Endodermal cell (in vitro differentiated cells): ENCODE results near the gene HIGD1B. TPM values are rescaled to one million over a fixed set of nuclear protein-coding genes. Genes with fewer than 3 reads are reported as not detected.

ENCODE experiments used
- DNase-seq: peaks from one replicate; pipeline ENCODE4 v3.0.0-alpha.2; 2017
- H3K27ac ChIP-seq: 2 replicates; pipeline ENCODE4 v1.5.1; 2013; ENCODE audit warnings: mild to moderate bottlenecking, low read depth, low read length, moderate library complexity
- H3K27me3 ChIP-seq: 2 replicates; pipeline ENCODE4 v1.6.1; 2013; ENCODE audit warnings: mild to moderate bottlenecking, low read length, moderate library complexity; ENCODE audit not compliant: insufficient read depth, control insufficient read depth, poor library complexity, severe bottlenecking
- H3K36me3 ChIP-seq: 2 replicates; pipeline ENCODE4 v1.7.0; 2013; ENCODE audit warnings: mild to moderate bottlenecking, low read length, moderate library complexity; ENCODE audit not compliant: control insufficient read depth, insufficient read depth
- H3K4me1 ChIP-seq: one replicate; pipeline ENCODE4 v1.7.0; 2013; ENCODE audit warnings: low read length; ENCODE audit not compliant: control insufficient read depth, insufficient read depth
- H3K4me3 ChIP-seq: 2 replicates; pipeline ENCODE4 v1.5.1; 2013; ENCODE audit warnings: mild to moderate bottlenecking, low read length, moderate library complexity
- H3K9ac ChIP-seq: 2 replicates; pipeline ENCODE4 v1.6.1; 2013; ENCODE audit warnings: mild to moderate bottlenecking, low read length, moderate library complexity; ENCODE audit not compliant: poor library complexity, severe bottlenecking; ENCODE audit errors: extremely low read depth
- H3K9me3 ChIP-seq: 2 replicates; pipeline ENCODE4 v1.6.1; 2013; ENCODE audit warnings: mild to moderate bottlenecking, low read length, moderate library complexity; ENCODE audit not compliant: control insufficient read depth
- H3K27ac Mint-ChIP-seq: 2 replicates; pipeline ENCODE4 v1.8.0; 2020; ENCODE audit warnings: mixed read lengths
- H3K27me3 Mint-ChIP-seq: 2 replicates; pipeline ENCODE4 v1.8.0; 2021; ENCODE audit warnings: mild to moderate bottlenecking, mixed read lengths; ENCODE audit not compliant: insufficient read depth
- H3K36me3 Mint-ChIP-seq: 2 replicates; pipeline ENCODE4 v1.8.0; 2020; ENCODE audit warnings: low read depth, mixed read lengths
- H3K4me1 Mint-ChIP-seq: 2 replicates; pipeline ENCODE4 v1.8.0; 2020; ENCODE audit warnings: mixed read lengths
- H3K4me3 Mint-ChIP-seq: 2 replicates; pipeline ENCODE4 v1.8.0; 2020; ENCODE audit warnings: mild to moderate bottlenecking, moderate library complexity, mixed read lengths
- H3K9me3 Mint-ChIP-seq: 2 replicates; pipeline ENCODE4 v1.8.0; 2020; ENCODE audit warnings: mild to moderate bottlenecking, mixed read lengths
- WGBS, 2 experiments: methylation state at CpG; one replicate each; pipeline versions ENCODE4 v1.1.5 to v1.1.7; 2013; ENCODE audit warnings: missing lambda C conversion rate in 2 of 2, mixed read lengths in 1 of 2; ENCODE audit not compliant: insufficient coverage in 1 of 2, insufficient read length in 1 of 2; 5-methylcytosine and 5-hydroxymethylcytosine counted together
- total RNA-seq, 2 donors: library from RNA; stranded (reverse); fragmentation: NEBNext Ultra II Directional in 1 of 2; extraction: Animal tissue kit (Norgen Biotek cat#: 25700) in 1 of 2; gene quantifications; 2 replicates in 1 of 2; 3 replicates in 1 of 2; pipeline ENCODE4 v1.2.1, GENCODE V29; 2021
- TF ChIP-seq, protein P1 (sequence below): fragments of 200-600 bp; sonication (generic); conservative IDR thresholded peaks from 2 replicates; pipeline ENCODE4 v1.5.0; 2021; ENCODE audit warnings: antibody characterized with exemption, mild to moderate bottlenecking

The HIGD1B gene
- total RNA-seq, 2 donors from 2014 or later: not detected

DNA sequence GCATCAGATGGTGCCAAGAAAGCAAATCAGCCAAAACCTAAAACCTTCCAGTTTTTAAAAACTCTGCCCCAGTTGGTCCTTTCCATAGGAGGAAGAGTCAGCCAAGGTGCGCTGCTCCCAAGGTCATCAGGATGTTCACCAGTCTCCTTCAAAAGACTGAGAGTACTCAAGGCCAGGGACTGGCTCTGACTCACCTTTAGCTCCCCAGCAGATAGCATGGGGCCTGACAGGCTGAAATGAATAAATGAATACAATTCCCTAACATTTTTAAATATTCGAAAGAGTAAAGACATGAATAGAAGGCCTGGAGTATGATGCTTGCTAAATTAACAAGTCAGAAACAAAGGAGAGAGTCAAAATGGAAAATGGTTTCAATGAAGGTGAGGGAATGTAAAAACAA is 32.4 kb downstream of the HIGD1B start:
- Mint-ChIP-seq H3K36me3 (peaks cover 72% of the 10 kb centered on the region), H3K4me1 (no peaks in the 10 kb centered on the region)
- peaks cover 92% of the 10 kb centered on the region for H3K36me3 ChIP-seq

DNA sequence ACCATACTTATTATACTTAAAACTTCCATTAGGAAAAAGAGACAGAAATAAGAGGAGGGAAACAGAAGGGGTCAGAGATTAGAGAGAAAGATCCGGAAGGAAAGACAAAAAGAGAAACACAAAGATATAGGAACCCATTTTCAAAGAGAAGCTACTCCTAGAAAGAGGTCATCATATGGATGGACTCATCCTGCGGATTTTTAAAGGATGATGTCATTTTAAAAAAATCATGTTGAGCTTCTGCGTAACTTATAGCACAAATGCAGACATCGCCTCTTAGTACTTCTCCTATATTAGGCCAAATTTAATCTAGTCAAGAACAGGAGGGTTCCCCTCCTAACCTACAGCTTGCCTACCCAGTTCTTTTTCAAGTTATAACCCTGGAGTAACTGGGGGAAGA is 33.5 kb downstream of the HIGD1B start:
- Mint-ChIP-seq H3K4me1 (no peaks in the 10 kb centered on the region), H3K27me3 (no peaks in the 10 kb centered on the region), H3K36me3 (peaks cover 71% of the 10 kb centered on the region), H3K4me3 (no peak overlapping the region), H3K9me3 (no peaks in the 10 kb centered on the region), H3K27ac (no peak overlapping the region)
- Histone ChIP-seq H3K9ac (no peak overlapping the region), H3K4me3 (no peak overlapping the region), H3K4me1 (no peaks in the 10 kb centered on the region), H3K27me3 (no peaks in the 10 kb centered on the region), H3K36me3 (peaks cover 94% of the 10 kb centered on the region), H3K9me3 (no peaks in the 10 kb centered on the region), H3K27ac (no peak overlapping the region)
- WGBS, 2 experiments: 97 to 98% methylated on average over 4 of the region's 4 CpGs
- TF ChIP-seq, protein P1, sequence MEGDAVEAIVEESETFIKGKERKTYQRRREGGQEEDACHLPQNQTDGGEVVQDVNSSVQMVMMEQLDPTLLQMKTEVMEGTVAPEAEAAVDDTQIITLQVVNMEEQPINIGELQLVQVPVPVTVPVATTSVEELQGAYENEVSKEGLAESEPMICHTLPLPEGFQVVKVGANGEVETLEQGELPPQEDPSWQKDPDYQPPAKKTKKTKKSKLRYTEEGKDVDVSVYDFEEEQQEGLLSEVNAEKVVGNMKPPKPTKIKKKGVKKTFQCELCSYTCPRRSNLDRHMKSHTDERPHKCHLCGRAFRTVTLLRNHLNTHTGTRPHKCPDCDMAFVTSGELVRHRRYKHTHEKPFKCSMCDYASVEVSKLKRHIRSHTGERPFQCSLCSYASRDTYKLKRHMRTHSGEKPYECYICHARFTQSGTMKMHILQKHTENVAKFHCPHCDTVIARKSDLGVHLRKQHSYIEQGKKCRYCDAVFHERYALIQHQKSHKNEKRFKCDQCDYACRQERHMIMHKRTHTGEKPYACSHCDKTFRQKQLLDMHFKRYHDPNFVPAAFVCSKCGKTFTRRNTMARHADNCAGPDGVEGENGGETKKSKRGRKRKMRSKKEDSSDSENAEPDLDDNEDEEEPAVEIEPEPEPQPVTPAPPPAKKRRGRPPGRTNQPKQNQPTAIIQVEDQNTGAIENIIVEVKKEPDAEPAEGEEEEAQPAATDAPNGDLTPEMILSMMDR: no peak
- DNase-seq: no peak

More for the DNA sequence above, 32.4 kb downstream of the HIGD1B start:
- no peak overlapping the region for H3K27ac Mint-ChIP-seq
- WGBS, 2 experiments: 95 to 100% methylated on average over 1 to 2 of the region's 2 CpGs
- H3K27me3 Mint-ChIP-seq: no peaks in the 10 kb centered on the region
- Histone ChIP-seq H3K9me3 (no peaks in the 10 kb centered on the region), H3K4me3 (no peak overlapping the region), H3K9ac (no peak overlapping the region), H3K27me3 (no peaks in the 10 kb centered on the region), H3K4me1 (no peaks in the 10 kb centered on the region), H3K27ac (no peak overlapping the region)
- no peaks in the 10 kb centered on the region for H3K9me3 Mint-ChIP-seq
- DNase-seq: no peak
- TF ChIP-seq, protein P1: no peak
- no peak overlapping the region for H3K4me3 Mint-ChIP-seq

DNA sequence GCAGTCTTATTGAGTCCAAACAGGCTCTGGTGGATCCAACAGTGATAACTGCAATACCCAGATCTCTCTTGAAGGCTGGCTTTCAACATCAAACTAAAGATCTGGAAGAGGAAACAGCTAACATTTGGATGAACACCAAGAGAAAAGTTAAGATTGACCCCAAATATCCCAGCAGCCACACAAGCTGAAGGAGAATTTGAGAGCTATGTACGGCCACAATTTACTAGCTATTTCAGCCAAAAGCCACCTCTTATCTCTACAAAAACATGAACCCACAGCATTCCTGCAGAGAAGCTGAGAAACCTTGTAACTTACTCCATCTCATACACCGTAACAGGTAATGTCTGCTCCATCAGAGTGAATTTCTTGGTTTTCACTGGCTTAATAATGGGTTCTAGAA is 37.3 kb downstream of the HIGD1B start:
- H3K9ac ChIP-seq: no peak overlapping the region
- Mint-ChIP-seq H3K27me3 (no peaks in the 10 kb centered on the region), H3K27ac (no peak overlapping the region), H3K36me3 (peaks cover 51% of the 10 kb centered on the region), H3K4me1 (no peaks in the 10 kb centered on the region), H3K4me3 (no peak overlapping the region), H3K9me3 (no peaks in the 10 kb centered on the region)
- no peak for DNase-seq
- TF ChIP-seq, protein P1: no peak
- no peaks in the 10 kb centered on the region for H3K4me1 ChIP-seq
- WGBS, 2 experiments: 94 to 100% methylated on average over 1 to 2 of the region's 2 CpGs
- no peak overlapping the region for H3K27ac ChIP-seq
- no peak overlapping the region for H3K4me3 ChIP-seq
- H3K9me3 ChIP-seq: no peaks in the 10 kb centered on the region
- no peaks in the 10 kb centered on the region for H3K27me3 ChIP-seq
- peaks cover 73% of the 10 kb centered on the region for H3K36me3 ChIP-seq
